Peyer's patch (tissue), 4 donors: ENCODE measurements around the gene ZNRF3.

Experiments used
- POLR2A ChIP-seq, 2 donors: fragments of 450-650 bp; IDR thresholded peaks; one replicate each; pipeline ENCODE4 v1.5.1; 2017; ENCODE audit warnings: antibody characterized with exemption in 2 of 2, mild to moderate bottlenecking in 2 of 2, moderate library complexity in 2 of 2
- TF ChIP-seq, protein P1 (sequence below), 6 experiments: fragments of 450-650 bp in 4 of 6; fragments of 200-600 bp in 2 of 6; sonication (generic) in 1 of 6; IDR thresholded peaks; one replicate each; pipeline ENCODE4 v1.5.1; 2017 to 2019; ENCODE audit warnings: antibody characterized with exemption in 6 of 6, mild to moderate bottlenecking in 3 of 6, moderate library complexity in 1 of 6

DNA sequence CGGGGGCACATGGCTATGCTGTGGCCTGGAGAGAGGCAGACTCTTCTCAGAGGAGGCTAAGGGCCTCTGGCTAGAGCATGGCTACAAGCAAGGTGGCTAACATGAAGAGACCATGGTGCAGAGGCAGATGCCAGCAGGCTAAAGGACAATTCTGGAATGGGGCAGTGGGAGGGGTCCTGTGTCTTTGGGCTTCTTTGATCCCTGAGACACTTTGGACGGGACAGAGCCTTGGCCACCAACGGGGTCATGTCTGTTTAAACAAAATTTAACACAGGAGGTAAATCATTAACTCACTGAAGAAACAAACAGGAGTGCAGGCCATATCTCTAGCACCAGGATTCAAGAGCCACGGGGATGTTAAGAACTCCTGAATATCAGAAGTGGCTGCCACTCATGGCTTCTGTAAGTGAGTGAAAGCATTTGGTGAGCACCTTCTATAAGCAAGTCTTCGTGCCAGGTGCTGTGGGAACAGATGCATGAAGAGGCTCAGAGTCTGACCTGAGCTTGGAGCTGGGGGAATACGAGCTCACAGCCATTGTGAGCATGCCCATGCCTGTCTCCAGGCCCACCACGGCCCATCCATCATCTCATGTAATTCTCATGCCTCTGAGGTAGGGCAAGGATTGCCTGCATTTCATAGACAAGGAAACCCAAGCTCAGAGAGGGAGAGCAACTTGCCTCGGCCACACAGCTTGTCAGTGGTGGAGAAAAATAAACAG is 18.3 kb upstream of the ZNRF3 start:
- TF ChIP-seq, protein P1, sequence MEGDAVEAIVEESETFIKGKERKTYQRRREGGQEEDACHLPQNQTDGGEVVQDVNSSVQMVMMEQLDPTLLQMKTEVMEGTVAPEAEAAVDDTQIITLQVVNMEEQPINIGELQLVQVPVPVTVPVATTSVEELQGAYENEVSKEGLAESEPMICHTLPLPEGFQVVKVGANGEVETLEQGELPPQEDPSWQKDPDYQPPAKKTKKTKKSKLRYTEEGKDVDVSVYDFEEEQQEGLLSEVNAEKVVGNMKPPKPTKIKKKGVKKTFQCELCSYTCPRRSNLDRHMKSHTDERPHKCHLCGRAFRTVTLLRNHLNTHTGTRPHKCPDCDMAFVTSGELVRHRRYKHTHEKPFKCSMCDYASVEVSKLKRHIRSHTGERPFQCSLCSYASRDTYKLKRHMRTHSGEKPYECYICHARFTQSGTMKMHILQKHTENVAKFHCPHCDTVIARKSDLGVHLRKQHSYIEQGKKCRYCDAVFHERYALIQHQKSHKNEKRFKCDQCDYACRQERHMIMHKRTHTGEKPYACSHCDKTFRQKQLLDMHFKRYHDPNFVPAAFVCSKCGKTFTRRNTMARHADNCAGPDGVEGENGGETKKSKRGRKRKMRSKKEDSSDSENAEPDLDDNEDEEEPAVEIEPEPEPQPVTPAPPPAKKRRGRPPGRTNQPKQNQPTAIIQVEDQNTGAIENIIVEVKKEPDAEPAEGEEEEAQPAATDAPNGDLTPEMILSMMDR (IDR thresholded peaks at IDR 0.05) = no peak
- TF ChIP-seq POLR2A (IDR thresholded peaks at IDR 0.05) = no peak
